Measurements from ENCODE around the gene TJAP1. TPM values are rescaled to one million over a fixed set of nuclear protein-coding genes. Genes with fewer than 3 reads are reported as not detected.

Gene TJAP1
- total RNA-seq, 1 donor from 2014 or later = 52.1 TPM

GRCh38 chr6:43509984-43510826, 32.8 kb downstream of the TJAP1 start, which contains the start of gene LRRC73:
TSS of gene LRRC73 (minus strand) at chr6:43510346. CDS start at chr6:43509785, 561 bp downstream.
- DNase-seq (ENCODE audit: low read depth, low spot score) = peak; percentile 81
- H3K9me3 Mint-ChIP-seq = no peaks in the 10 kb centered on the region
- H3K4me3 Mint-ChIP-seq = peak within 1 kb of the TSS; percentile 88
- peaks cover 14% of the 10 kb centered on the region for H3K27me3 Mint-ChIP-seq (ENCODE audit: low read depth)
- peaks cover 22% of the 10 kb centered on the region for H3K4me1 Mint-ChIP-seq
- peak within 1 kb of the TSS; percentile 67 for H3K27ac Mint-ChIP-seq (ENCODE audit: unreplicated experiment)
- TF ChIP-seq CTCF (conservative IDR thresholded peaks at IDR 0.05) = no peak
- peaks cover 4% of the 10 kb centered on the region for H3K36me3 Mint-ChIP-seq (ENCODE audit: low read depth)

GRCh38 chr6:43510827-43511163, 33.4 kb downstream of the TJAP1 start:
- Mint-ChIP-seq H3K9me3 (no peaks in the 10 kb centered on the region), H3K4me3 (peak overlapping the region; percentile 88), H3K27ac (ENCODE audit: unreplicated experiment) (no peak overlapping the region), H3K36me3 (ENCODE audit: low read depth) (peaks cover 5% of the 10 kb centered on the region), H3K4me1 (peaks cover 28% of the 10 kb centered on the region), H3K27me3 (ENCODE audit: low read depth) (peaks cover 14% of the 10 kb centered on the region)
- no peak for DNase-seq (ENCODE audit: low read depth, low spot score)
- no peak for TF ChIP-seq CTCF (conservative IDR thresholded peaks at IDR 0.05)

DNA sequence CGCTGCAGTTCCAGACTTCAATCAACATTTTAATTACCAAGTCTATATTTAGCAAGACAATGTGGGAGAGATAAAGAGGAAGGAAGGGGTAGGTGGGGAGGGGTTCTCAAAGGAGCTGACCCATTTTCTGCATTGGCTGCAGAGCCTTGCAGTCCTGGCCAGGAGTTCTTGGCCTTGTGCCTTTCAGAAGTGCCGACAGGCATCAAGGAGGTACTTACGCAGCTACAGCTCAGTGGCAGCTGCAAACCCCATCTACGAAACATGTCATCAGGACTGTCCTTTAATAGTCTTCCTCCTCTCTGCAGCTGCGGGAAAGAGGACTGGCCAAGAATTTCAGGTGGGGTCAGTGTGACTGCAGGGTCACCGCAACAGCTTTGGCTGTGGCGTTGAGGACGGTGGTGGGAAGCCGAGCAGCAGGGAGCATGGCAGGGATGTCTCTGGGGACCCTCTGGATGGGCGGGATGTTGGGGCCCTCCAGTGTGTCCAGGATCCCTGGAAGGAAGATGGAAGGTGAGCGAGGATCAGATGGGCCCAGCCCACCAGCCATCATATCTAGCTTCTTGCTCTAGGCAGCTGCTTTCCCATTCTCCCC, 34.5 kb downstream of the TJAP1 start:
- peaks cover 30% of the 10 kb centered on the region for H3K4me1 Mint-ChIP-seq
- H3K27me3 Mint-ChIP-seq (ENCODE audit: low read depth) = peaks cover 14% of the 10 kb centered on the region
- peak overlapping the region; percentile 77 for H3K4me3 Mint-ChIP-seq
- no peak overlapping the region for H3K27ac Mint-ChIP-seq (ENCODE audit: unreplicated experiment)
- no peak for TF ChIP-seq CTCF (conservative IDR thresholded peaks at IDR 0.05)
- DNase-seq (ENCODE audit: low read depth, low spot score) = no peak
- H3K36me3 Mint-ChIP-seq (ENCODE audit: low read depth) = peaks cover 5% of the 10 kb centered on the region
- no peaks in the 10 kb centered on the region for H3K9me3 Mint-ChIP-seq

DNA sequence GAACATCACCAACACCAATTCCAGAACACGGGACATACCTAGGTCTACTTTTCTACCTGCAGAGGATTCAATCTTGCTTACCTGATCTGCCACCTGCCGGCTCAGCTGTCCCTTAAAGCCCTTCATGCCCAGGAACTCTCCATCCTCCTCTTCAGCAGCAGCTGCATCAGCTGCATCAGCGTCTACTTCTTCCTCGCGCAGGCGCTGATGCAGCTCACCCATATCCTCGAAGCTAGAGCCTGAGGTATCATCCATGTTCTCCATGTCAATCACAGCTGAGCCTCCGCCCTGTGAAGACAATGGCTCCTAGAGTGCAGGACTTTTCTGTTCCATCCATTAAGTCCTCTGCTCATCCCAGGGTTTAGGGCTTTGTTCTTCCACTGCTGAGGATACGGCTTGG, 38.4 kb downstream of the TJAP1 start:
- Mint-ChIP-seq H3K4me3 (no peak overlapping the region), H3K4me1 (peaks cover 15% of the 10 kb centered on the region), H3K9me3 (no peaks in the 10 kb centered on the region), H3K27ac (ENCODE audit: unreplicated experiment) (no peak overlapping the region), H3K36me3 (ENCODE audit: low read depth) (peaks cover 5% of the 10 kb centered on the region), H3K27me3 (ENCODE audit: low read depth) (no peaks in the 10 kb centered on the region)
- DNase-seq (ENCODE audit: low read depth, low spot score) = no peak
- no peak for TF ChIP-seq CTCF (conservative IDR thresholded peaks at IDR 0.05)

- TF ChIP-seq CTCF (conservative IDR thresholded peaks at IDR 0.05) = no peak
- no peaks in the 10 kb centered on the region for H3K9me3 Mint-ChIP-seq
- H3K27ac Mint-ChIP-seq (ENCODE audit: unreplicated experiment) = no peak overlapping the region
- no peak overlapping the region for H3K4me3 Mint-ChIP-seq
- no peak for DNase-seq (ENCODE audit: low read depth, low spot score)
- peaks cover 9% of the 10 kb centered on the region for H3K36me3 Mint-ChIP-seq (ENCODE audit: low read depth)
- peaks cover 15% of the 10 kb centered on the region for H3K4me1 Mint-ChIP-seq
- no peaks in the 10 kb centered on the region for H3K27me3 Mint-ChIP-seq (ENCODE audit: low read depth)
Observed at GRCh38 chr6:43516367-43516696, 39.0 kb downstream of the TJAP1 start.

Measured in neural crest cell (in vitro differentiated cells).